HG03280 (cell line): ENCODE data around the gene MINDY1.
A peak's percentile ranks its signal among the peaks of the same experiment; 100 is the strongest.

Experiments
- ATAC-seq: cut with Tn5 transposase; IDR thresholded peaks from one replicate; pipeline ENCODE4 v1.9.1; 2021; ENCODE audit warnings: mild to moderate bottlenecking, moderate library complexity; ENCODE audit not compliant: unreplicated experiment

Gene MINDY1

DNA sequence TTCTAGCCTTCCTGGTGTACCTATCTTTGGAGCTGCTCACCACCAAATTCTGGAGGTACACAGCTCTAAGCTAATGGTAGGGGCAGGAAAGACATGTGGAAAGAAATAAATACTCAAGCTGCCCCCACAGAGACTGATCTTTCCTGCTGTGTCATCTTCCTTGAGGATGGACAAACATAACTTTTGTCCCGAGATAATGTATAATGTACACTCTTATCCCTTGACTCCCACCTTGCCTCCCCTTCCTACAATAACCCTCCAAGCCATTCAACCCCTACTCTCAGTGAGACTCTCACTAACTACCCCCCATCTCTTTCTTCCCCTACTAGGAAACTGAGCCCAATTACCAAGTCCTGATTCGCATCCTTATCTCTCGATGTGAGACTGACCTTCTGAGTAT, 12.5 kb downstream of the MINDY1 start:
- ATAC-seq, result no peak

DNA sequence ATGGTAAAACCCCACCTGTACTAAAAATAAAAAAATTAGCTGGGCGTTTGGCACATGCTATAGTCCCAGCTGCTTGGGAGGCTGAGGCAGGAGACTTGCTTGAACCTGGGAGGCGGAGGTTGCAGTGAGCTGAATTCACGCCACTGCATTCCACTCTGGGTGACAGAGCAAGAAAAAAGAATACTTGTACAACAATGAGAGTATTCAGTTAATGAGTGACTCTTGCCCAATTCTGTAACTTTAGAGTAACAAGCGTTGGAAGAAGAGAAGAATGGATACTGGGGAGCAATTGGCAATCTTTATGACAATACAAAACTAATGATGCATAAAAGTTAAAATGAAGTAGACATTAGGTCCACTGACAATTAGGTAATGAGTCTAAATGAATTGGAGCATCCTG, 14.1 kb downstream of the MINDY1 start:
- ATAC-seq, result no peak

DNA sequence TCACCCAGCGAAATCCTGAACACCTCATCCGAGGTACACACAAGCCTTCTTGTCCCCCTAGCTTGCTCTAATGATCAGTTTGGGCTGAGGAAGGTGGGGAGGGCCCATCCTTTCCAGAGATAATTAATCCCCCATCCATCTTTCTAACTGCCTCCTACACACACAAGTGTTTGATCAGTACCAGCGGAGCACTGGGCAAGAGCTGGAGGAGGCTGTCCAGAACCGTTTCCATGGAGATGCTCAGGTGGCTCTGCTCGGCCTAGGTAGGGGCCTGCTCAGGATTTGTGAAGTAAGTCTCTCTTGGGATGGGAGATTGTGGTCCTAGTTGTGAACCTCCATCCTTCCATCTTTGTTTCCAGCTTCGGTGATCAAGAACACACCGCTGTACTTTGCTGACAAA, 18.8 kb downstream of the MINDY1 start:
- ATAC-seq, result no peak

DNA sequence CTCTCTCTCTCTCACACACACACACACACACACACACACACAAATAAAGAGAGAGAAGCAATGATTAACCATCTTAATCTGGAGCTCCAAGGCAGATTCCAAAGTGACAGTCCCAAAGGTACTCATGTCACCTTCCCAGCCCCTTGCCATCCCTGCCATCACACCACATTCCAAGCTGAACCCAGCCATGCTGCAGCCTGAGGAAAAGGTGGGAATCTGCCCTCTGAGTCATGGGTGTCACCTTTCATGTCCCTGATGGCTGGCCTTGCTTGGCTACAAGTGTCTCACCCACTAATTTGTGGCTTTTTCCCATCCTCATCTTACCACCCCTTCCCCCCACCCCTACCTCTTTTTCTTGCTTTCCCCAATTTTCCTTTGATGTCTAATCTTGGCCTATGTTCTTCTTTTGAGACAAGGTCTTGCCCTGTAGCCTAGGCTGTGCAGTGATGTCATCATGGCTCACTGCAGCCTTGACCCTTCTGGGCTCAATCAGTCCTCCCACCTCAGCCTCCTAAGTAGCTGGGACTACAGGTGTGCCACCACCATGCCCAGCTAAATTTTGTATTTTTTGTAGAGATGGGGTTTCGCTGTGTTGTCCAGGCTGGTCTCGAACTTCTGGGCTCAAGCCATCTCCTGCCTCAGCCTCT, 21.4 kb downstream of the MINDY1 start:
- no peak for ATAC-seq

DNA sequence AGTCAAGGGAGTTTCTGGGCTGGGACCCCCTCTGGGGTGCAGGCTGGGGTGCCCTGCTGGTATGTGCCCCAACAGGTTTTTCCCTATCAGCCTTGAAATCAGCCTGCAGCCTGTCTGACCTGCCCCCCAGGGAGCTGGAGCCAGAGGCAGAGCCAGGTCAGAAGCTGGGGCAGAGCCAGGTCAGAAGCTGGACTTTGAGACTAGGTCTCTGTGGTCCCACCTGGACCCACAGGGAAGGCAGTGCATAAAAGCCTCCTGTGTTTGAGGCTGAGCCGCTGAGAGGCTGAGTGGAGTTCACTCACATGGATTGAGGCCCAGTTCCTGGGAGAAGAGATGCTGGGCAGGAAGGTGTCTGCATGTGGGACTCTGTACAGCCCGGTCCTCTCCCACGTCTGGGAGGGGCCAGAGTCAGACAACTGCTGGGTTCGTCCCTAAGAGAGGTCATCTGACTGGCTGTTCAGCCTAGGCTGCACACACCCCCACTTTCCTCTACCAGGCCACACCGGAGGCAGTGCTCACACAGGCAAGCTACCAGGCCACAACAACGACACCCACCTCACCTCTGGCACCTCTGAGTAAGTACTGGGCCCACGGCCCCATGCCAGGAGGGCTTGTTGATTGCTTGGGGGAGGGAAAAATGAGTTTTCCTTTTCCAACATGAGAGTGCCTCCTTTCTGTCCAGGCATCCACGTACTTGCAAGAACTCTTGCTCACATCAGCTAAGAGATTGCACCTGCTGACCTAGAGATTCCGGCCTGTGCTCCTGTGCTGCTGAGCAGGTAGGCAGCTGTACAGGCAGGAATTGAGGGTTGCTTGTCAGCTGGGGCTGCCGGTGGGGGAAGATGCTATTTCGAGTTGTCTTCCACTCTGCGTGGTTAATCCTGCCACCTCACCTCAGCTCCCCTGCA, 24.6 kb downstream of the MINDY1 start, which contains the start of gene ANXA9:
TSS of gene ANXA9 (plus strand) at position 488 of the 908 bp plus-strand sequence. CDS start 814 bp downstream, outside the sequence.
- no peak for ATAC-seq

DNA sequence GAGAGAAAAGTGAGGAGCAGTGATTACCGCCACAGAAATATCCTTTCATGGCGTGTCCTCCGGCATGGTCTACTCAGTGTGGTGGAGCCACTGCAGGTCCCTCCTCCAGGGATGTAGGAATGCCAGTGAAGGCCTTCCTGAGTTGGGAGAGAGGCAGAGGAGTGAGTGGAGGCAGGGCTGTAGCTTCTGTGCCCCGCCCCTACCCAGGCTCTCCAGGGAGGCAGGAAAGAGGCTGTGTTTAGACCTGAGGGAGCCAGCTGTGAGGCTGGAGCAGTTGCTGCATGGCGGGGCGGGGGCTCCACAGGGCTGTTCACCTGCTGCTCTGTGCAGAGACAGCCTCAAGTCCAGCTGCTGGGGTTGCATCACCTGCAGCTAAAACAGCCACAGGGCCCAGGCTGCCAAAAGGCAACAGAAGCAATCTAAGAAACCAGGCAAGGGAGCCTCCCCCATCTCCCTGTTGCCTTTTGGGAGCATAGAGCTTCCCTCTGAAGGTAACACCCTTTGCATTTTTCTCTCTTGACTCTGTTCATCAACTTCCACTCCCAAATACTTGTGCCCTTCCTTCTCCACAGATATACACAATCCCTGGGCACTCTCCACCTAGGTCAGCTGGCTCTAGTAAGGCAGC, 25.4 kb downstream of the MINDY1 start:
- no peak for ATAC-seq

DNA sequence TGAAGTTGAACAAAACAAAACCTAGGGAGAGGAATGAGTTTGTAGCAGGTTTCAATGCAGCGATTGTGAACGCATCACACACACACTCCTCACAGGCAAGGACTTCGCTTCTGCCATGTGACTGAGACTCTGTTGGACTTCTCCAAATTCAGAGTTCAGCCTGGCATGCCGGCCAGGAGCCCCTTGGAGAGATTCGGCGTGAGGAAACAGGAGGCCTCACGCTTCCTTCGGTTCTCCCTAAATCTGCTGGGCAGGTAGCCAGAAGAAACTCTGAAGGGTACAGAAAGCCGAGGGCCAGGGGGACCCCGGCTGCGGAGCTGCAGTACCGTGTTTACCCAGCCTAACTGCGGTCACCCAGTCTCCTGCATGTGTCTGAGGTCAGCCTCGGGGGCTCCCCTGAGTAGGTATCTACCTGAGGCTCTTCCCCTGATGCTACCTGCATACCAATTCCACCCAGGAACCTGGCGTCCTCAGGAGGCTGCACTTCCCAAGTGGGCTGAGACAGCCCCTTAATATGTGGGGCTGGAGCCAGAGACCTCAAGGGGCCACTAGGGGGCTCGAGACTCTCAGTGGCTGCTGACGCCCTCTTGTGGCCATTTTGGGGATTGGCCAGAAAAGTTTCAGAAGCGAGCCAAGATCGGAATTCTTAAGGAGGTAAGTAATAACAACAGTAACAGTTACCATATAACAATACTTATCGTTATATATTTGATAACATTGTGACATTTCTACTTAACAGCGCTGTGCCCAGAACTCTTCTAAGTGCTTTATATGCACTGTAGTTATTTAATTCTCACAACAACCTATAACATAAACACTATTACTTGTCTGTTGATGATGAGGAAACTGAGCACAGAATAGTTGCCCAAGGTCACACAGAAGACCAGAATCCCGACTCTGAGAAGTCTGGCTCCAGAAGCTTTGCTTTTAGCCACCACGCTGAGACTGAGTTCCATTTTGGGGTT, 27.3 kb downstream of the MINDY1 start:
- ATAC-seq, result peak; percentile 47

DNA sequence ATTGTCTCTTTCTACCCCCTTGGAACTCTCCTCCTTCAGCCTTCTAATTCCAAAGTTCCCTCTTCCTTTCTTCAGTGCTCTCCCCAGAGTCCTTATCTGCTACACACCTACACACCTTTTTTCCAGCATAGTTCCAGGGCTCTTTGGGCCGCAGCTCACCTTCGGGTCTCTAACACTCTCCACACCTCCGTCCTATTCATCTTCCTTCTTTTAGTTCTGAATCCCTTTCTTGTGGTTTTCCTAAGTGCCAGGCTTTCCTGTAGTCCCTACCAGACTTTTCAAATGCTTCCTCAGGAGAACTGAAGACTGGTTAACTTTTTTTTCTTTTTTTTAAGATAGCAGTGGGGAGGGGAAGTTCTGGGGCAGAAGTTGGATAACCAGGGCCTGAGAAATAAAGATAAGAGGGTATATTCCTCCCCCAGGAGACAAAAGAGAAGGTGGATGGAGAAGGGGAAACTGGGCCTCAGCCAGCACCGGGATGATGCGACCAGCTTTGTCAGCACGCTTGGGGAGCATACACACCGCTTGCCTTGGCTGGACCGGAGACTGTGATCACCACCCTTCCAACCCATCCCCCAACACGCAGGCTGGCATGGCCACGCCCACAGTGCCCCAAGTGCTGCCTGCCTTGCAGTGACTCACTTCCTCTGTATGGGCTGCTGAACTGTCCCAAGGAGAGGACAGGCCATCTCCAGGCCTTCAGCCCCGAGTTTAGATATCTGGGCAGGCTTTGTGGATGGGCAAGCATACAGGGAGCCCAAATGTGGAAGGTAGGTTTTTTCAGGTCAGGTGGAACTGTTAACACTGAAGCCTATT, 29.6 kb downstream of the MINDY1 start:
- no peak for ATAC-seq

DNA sequence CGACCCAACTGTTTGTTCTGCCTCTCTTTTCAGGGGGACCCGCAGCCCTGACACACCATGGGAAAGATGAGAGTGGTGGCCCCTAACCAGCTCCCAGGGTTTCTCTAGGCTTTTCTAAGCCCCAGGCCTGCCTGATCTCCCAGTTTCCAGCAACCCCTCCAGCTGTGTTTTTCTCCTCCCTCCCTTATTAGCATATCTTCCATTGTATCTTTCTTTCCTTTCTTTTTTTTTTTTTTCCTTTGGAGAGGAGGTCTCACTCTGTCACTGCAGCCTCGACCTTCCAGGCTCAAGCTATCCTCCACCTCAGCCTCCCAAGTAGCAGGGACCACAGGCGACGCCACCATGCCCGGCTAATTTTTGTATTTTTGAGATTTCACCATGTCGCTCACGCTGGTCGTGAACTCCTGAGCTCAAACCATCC, 30.3 kb downstream of the MINDY1 start:
- no peak for ATAC-seq

DNA sequence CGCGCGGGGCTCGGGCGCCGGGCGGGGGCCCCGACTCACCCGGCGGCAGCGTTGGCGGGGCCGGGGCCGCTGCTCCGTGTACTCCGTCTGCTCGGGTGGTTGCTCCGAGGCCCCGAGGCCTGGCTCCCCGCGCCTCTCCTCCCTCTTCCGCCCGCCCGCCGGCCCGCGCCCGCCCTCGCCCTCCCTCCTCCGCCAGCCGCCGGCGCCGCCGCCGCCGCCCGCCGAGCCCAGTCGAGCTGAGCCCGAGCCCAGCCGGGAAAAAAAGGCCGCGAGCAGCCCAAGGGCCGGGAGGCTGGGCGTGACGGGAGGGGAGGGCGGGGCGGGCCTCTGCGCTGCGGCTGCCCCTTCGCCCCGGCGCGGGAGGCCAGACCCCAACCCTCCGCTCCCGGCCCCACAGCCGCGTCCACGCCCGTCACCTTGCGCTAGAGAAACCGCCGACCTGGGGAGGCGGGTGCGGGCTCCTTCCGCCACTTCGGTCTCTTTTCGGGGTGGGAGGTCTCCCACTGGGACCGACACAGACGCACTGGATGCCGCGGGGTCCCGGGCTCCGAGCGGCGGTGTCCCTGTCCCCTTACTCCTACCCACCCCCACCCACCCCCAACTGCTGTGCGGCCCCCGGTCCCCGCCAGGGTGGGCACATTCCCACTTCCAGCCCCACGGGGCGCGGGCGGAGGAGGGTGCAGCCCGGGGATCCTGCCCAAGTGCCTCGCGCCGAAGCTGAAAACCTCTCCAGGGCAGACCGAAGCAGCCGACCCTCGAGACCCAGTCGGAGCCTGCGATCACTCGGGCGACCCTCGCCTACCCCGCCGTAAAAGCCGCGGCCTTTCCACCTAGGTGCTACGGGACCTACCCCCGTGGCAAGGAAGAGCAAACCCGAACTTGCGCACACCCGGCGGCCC, 31.9 kb downstream of the MINDY1 start, which contains the start of gene CERS2:
TSS of gene CERS2 (minus strand) at position 256 of the 899 bp plus-strand sequence. CDS start 5,745 bp downstream, outside the sequence.
- peak; percentile 55 for ATAC-seq

DNA sequence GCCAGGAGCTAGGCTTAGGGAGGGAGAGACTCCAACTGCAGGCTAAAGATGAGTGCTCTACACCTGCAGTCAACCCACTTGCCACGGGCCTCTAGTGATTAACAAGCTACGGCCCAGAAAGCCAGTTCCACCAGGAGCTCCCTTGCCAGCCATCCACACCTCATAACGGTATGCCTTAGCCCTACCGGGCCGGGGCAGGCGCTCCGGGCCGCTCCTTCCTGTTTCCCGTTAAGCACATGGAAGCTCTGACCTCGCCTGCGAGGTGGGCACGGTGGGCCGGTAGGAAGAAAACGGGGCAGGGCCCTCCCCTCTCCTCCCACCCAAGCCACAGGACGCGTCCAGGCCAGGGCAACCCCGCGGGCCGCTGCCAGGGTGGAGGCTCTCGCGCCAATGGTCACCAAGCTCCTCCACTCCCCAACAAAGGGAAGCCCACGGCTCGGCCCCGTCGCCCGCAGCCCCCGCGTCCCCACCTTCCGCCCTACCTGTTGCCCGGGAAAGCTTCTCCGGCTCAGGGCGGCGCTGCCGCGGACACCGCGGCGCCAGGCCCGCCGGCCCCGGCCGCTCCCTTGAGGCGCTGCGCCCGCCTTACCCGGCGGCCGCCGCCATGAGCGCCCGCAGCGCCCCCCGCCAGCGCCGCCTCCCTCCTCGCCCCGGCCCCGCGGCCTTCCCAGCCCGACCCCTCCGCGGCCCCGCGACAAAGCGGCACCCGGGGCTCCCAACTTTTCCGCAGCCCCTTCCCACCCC, 32.7 kb downstream of the MINDY1 start:
- peak; percentile 49 for ATAC-seq

DNA sequence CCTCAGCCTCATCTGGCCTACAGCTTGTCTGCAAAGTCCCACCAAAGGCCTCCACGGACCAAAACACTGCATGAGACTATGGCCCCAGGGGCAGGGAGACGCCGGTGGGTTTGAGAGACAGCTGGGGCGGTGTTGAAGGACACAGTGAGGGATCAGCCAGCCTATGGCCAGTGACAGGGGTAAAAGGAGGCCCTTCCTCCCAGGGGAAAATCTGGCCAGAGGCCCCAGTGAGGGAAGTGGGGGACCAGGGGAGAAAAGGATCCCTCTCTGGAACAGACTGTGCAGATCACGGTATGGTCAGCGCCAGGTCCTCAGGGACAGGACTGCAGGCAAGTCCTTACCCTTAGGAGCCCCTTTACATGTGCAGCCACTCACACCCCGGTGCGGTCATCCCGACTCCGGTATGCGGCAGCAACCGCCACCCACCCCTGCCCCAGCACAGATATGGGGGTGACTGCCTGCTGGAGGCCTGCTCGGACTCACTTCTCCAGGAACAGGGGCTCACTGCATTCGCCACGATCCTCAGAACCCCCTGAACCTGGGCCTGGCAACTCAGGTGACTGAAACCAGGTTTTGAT, 33.4 kb downstream of the MINDY1 start:
- no peak for ATAC-seq

DNA sequence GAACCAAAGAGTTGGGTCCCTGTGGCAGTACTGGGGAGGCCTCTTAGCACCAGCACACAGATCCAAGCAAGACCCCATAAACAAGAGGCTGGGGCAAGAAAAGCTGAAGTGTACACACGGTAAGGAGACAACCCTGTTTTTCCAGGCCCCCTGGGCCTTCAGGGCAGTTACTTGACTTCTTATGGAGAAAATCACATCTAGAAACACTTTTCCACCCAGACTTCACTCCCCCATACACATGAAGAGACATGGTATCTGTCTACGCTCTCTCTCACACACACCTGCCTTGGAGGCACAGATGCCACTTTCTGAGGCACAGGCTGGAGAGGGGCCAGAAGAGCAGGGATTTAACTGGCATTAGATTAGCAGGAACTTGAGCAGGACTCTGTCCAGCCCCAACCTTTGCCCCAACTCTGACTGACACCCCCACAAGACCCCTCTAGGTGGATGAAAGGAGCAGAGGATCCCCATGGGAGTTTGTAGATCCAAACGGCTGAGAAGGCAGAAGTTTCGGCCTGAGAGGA, 34.2 kb downstream of the MINDY1 start:
- no peak for ATAC-seq

DNA sequence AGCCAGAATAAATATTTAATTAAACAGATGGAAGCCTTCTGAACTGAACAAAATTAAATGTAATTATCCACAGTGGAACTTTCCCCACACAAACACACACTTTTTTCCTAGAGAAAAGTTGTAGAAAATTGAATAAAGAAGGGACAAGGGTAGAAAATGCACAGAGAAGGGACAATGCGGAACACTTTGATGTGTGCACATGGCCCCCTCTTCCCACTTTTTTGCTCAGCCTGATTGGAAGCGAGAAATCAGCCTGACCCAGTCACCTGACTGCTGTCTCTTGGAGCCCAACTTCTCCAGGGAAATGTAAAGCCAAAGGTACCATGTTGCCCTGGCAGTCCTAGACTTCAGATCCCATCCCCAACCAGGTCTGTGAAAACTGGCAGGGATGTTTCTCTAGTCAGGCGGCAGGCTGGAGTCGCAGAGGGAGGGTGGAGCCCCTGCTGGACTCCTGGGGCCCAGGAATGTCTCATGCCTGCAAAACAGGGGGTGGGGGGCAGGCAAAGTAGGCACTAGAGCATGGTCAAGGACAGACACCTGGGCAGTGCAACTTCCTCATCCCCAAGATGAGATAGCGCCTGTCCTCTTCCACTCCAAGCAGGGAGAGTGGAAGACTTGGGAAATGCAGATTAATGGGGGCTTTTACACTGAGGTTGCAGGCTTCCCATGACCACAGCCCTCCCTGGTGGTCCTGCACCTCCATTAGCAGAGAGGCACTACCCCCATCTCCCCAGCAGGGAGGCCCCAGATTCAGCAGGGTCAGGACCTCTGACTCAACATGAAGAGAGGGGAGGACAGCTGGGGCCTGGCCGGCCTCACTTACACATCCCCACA, 34.9 kb downstream of the MINDY1 start:
- no peak for ATAC-seq

DNA sequence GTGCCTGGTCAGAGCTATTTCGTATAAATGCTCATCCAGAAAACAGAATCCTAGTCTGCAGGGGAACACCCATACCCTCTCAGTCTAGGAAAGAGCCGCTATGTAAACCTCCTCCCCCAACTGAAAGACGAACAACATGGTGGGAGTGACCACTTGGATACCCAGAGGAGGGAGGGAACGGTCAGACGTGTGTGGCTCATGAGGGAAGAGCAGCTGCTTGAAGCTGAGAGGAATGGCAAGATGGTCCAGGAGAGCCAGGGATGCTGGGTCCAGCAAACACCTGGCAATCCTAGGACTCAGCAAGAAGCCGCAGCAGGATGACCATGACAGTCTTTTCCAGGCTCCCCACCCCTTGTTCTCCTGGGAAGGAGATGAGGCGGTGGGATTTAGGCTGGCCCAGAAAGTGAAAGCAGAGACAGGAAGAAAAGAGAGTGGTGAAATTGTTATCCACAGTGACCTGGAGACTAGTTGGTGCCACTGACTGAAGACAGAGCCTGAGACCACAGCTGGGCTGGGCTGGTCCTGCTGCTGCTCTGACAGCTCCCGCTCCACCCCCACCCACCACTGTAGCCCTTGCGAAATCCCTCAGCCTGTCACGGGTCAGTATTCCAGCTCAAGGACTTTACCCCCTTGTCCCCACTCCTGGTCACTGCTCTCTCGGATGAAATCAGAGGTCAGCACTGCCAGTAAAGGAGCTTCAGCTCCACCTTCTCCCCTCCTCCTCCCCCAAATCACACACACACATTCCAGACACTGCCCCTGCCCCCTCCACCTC, 35.7 kb downstream of the MINDY1 start:
- no peak for ATAC-seq

DNA sequence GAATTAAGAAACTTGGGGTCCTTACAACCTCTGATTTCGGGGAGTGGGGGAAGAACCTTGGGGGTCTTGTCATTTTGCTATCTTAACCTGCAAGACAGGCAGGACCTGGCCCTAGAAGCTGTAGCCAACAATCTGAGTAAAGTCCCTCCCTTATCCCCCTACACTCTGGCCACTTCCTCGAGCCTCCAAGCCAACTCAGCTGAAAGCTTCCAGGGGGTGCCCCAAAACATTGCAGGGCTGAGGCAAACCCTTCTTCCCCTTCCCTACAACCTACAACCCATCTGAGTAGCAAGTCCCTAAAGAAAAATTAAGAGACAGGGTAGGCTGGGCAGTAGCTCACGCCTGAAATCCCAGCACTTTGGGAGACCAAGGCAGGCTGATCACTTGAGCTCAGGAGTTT, 37.1 kb downstream of the MINDY1 start:
- ATAC-seq, result no peak
